HepG2 (cell line): ENCODE results near the gene RABL2A. TPM values are rescaled to one million over a fixed set of nuclear protein-coding genes. Genes with fewer than 3 reads are reported as not detected.

Source experiments
- PREB ChIP-seq: sonication (generic); formaldehyde crosslinking; IDR thresholded peaks from 2 replicates; pipeline ENCODE4 v1.4.0; 2020; ENCODE audit warnings: missing genetic modification reagents
- SALL2 ChIP-seq: sonication (generic); formaldehyde crosslinking; IDR thresholded peaks from 2 replicates; pipeline ENCODE4 v1.8.1; 2023; ENCODE audit warnings: mild to moderate bottlenecking, missing genetic modification reagents, inconsistent platforms
- THAP11 ChIP-seq: IDR thresholded peaks from 2 replicates; pipeline ENCODE4 v1.6.1; 2016; ENCODE audit warnings: missing biosample characterization, missing genetic modification reagents
- ZBTB38 ChIP-seq: sonication (generic); formaldehyde crosslinking; IDR thresholded peaks from 2 replicates; pipeline ENCODE4 v1.5.1; 2020; ENCODE audit warnings: mild to moderate bottlenecking, missing genetic modification reagents
- ZNF547 ChIP-seq: sonication (generic); formaldehyde crosslinking; IDR thresholded peaks from 2 replicates; pipeline ENCODE4 v1.5.1; 2020; ENCODE audit warnings: mild to moderate bottlenecking, missing genetic modification reagents
- ZXDC ChIP-seq: sonication (generic); formaldehyde crosslinking; IDR thresholded peaks from 2 replicates; pipeline ENCODE4 v1.5.0; 2020; ENCODE audit warnings: mild to moderate bottlenecking, missing genetic modification reagents
- polyA plus RNA-seq, 8 experiments: library from polyadenylated mRNA; depleted of rRNA in 3 of 8; stranded (reverse) in 7 of 8; unstranded in 1 of 8; fragments of >200 nt; fragmentation: Illumina TruSeq in 4 of 8; extraction: Trizol in 4 of 8; gene quantifications; 2 replicates each; pipeline versions ENCODE4 v1.2.1 to v1.2.3, GENCODE V29; 2011 to 2016; ENCODE audit warnings: low read depth in 4 of 8, missing spikeins in 1 of 8, mixed read lengths in 1 of 8; ENCODE audit not compliant: insufficient read depth in 1 of 8
- total RNA-seq, 5 experiments: library from RNA; depleted of rRNA; stranded (reverse); fragments of >200 nt; fragmentation: Illumina TruSeq; extraction: Trizol; gene quantifications; 2 replicates each; pipeline ENCODE4 v1.2.3, GENCODE V29; 2016; ENCODE audit warnings: low read depth in 1 of 5
- TF ChIP-seq, protein P1 (sequence below): sonication (generic); formaldehyde crosslinking; IDR thresholded peaks from 2 replicates; pipeline ENCODE4 v1.4.0; 2020; ENCODE audit warnings: missing genetic modification reagents
- TF ChIP-seq, protein P2 (sequence below): sonication (generic); formaldehyde crosslinking; IDR thresholded peaks from 2 replicates; pipeline ENCODE4 v1.4.0; 2020; ENCODE audit warnings: missing genetic modification reagents
- TF ChIP-seq, protein P3 (sequence below): sonication (generic); formaldehyde crosslinking; IDR thresholded peaks from 2 replicates; pipeline ENCODE4 v1.5.1; 2020; ENCODE audit warnings: mild to moderate bottlenecking, missing genetic modification reagents, moderate library complexity
- TF ChIP-seq, protein P4 (sequence below): sonication (generic); formaldehyde crosslinking; IDR thresholded peaks from 2 replicates; pipeline ENCODE4 v1.4.0; 2020; ENCODE audit warnings: missing genetic modification reagents; ENCODE audit errors: not compliant biosample characterization

Gene RABL2A
- total and polyA plus RNA-seq, 2 of the 13 experiments (the other 11 are each of a cell fraction or from before 2014, with no cell fraction given), result 9.6 to 13.4 TPM

- TF ChIP-seq PREB (CRISPR knock-in tag) (0 out of 2 replicates have a peak, but pooled peaks have one; percentile 74), THAP11 (CRISPR knock-in tag) (peak; percentile 92), ZNF547 (0 out of 2 replicates have a peak, but pooled peaks have one; percentile 59), SALL2 (0 out of 2 replicates have a peak, but pooled peaks have one; percentile 6), ZXDC (CRISPR knock-in tag) (0 out of 2 replicates have a peak, but pooled peaks have one; percentile 37), ZBTB38 (CRISPR knock-in tag) (0 out of 2 replicates have a peak, but pooled peaks have one; percentile 8)
- TF ChIP-seq, protein P1, sequence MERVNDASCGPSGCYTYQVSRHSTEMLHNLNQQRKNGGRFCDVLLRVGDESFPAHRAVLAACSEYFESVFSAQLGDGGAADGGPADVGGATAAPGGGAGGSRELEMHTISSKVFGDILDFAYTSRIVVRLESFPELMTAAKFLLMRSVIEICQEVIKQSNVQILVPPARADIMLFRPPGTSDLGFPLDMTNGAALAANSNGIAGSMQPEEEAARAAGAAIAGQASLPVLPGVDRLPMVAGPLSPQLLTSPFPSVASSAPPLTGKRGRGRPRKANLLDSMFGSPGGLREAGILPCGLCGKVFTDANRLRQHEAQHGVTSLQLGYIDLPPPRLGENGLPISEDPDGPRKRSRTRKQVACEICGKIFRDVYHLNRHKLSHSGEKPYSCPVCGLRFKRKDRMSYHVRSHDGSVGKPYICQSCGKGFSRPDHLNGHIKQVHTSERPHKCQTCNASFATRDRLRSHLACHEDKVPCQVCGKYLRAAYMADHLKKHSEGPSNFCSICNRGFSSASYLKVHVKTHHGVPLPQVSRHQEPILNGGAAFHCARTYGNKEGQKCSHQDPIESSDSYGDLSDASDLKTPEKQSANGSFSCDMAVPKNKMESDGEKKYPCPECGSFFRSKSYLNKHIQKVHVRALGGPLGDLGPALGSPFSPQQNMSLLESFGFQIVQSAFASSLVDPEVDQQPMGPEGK, result peak; percentile 51; the same call in 1 of the 2 replicates
- TF ChIP-seq, protein P2, sequence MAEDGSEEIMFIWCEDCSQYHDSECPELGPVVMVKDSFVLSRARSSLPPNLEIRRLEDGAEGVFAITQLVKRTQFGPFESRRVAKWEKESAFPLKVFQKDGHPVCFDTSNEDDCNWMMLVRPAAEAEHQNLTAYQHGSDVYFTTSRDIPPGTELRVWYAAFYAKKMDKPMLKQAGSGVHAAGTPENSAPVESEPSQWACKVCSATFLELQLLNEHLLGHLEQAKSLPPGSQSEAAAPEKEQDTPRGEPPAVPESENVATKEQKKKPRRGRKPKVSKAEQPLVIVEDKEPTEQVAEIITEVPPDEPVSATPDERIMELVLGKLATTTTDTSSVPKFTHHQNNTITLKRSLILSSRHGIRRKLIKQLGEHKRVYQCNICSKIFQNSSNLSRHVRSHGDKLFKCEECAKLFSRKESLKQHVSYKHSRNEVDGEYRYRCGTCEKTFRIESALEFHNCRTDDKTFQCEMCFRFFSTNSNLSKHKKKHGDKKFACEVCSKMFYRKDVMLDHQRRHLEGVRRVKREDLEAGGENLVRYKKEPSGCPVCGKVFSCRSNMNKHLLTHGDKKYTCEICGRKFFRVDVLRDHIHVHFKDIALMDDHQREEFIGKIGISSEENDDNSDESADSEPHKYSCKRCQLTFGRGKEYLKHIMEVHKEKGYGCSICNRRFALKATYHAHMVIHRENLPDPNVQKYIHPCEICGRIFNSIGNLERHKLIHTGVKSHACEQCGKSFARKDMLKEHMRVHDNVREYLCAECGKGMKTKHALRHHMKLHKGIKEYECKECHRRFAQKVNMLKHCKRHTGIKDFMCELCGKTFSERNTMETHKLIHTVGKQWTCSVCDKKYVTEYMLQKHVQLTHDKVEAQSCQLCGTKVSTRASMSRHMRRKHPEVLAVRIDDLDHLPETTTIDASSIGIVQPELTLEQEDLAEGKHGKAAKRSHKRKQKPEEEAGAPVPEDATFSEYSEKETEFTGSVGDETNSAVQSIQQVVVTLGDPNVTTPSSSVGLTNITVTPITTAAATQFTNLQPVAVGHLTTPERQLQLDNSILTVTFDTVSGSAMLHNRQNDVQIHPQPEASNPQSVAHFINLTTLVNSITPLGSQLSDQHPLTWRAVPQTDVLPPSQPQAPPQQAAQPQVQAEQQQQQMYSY (CRISPR knock-in tag), result peak; percentile 50; the same call in 1 of the 2 replicates
- TF ChIP-seq, protein P3, sequence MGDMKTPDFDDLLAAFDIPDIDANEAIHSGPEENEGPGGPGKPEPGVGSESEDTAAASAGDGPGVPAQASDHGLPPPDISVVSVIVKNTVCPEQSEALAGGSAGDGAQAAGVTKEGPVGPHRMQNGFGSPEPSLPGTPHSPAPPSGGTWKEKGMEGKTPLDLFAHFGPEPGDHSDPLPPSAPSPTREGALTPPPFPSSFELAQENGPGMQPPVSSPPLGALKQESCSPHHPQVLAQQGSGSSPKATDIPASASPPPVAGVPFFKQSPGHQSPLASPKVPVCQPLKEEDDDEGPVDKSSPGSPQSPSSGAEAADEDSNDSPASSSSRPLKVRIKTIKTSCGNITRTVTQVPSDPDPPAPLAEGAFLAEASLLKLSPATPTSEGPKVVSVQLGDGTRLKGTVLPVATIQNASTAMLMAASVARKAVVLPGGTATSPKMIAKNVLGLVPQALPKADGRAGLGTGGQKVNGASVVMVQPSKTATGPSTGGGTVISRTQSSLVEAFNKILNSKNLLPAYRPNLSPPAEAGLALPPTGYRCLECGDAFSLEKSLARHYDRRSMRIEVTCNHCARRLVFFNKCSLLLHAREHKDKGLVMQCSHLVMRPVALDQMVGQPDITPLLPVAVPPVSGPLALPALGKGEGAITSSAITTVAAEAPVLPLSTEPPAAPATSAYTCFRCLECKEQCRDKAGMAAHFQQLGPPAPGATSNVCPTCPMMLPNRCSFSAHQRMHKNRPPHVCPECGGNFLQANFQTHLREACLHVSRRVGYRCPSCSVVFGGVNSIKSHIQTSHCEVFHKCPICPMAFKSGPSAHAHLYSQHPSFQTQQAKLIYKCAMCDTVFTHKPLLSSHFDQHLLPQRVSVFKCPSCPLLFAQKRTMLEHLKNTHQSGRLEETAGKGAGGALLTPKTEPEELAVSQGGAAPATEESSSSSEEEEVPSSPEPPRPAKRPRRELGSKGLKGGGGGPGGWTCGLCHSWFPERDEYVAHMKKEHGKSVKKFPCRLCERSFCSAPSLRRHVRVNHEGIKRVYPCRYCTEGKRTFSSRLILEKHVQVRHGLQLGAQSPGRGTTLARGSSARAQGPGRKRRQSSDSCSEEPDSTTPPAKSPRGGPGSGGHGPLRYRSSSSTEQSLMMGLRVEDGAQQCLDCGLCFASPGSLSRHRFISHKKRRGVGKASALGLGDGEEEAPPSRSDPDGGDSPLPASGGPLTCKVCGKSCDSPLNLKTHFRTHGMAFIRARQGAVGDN, result peak; percentile 88
- TF ChIP-seq, protein P4, sequence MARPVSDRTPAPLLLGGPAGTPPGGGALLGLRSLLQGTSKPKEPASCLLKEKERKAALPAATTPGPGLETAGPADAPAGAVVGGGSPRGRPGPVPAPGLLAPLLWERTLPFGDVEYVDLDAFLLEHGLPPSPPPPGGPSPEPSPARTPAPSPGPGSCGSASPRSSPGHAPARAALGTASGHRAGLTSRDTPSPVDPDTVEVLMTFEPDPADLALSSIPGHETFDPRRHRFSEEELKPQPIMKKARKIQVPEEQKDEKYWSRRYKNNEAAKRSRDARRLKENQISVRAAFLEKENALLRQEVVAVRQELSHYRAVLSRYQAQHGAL (CRISPR knock-in tag), result peak; percentile 12
These were observed 23.5 kb upstream of the RABL2A start (continued) for GRCh38 chr2:113603467-113604084.
